ENCODE results near the gene QRFPR. TPM values are rescaled to one million over a fixed set of nuclear protein-coding genes. Genes with fewer than 3 reads are reported as not detected.

The QRFPR gene
- total RNA-seq, 1 experiment from 2014 or later: 0.63 TPM

GRCh38 chr4:121330180-121330665, 50.6 kb downstream of the QRFPR start:
- Histone ChIP-seq H3K4me2 (ENCODE audit: insufficient read depth, insufficient read length, low read length) (no peak overlapping the region), H3T11ph (ENCODE audit: low read length) (no peak overlapping the region), H3K27me3 (ENCODE audit: insufficient read depth, low read length) (no peaks in the 10 kb centered on the region), H3K9me3 (ENCODE audit: control insufficient read depth, low read depth, low read length) (no peaks in the 10 kb centered on the region), H2BK15ac (ENCODE audit: low read depth, low read length) (no peak overlapping the region), H3K4ac (ENCODE audit: low read depth, low read length) (no peak overlapping the region), H4K20me1 (ENCODE audit: control insufficient read depth, insufficient read depth, insufficient read length) (no peaks in the 10 kb centered on the region), H3K79me2 (ENCODE audit: insufficient read depth, low read length) (no peaks in the 10 kb centered on the region), H2BK12ac (ENCODE audit: insufficient read length, low read depth, low read length) (no peak overlapping the region), H3K14ac (ENCODE audit: insufficient read depth, low read length) (no peak overlapping the region), H3K79me1 (ENCODE audit: insufficient read depth, low read depth, low read length, poor library complexity, severe bottlenecking) (no peaks in the 10 kb centered on the region), H4K5ac (ENCODE audit: insufficient read length, low read depth, low read length) (no peak overlapping the region), H3K9ac (ENCODE audit: extremely low read depth, insufficient read length, low read length) (no peak overlapping the region), H4K8ac (replicated peaks; ENCODE audit: insufficient read length, low read depth, low read length) (no peak overlapping the region), H2AFZ (ENCODE audit: low read length) (no peak overlapping the region), H2AK5ac (ENCODE audit: insufficient read length, low read length) (no peak overlapping the region), H3K56ac (ENCODE audit: insufficient read length, low read depth, low read length) (no peak overlapping the region), H3K4me1 (ENCODE audit: insufficient read depth, low read length) (no peaks in the 10 kb centered on the region), H3K27ac (ENCODE audit: insufficient read length, low read depth, low read length) (no peak overlapping the region), H2BK120ac (ENCODE audit: low read depth, low read length, poor library complexity, severe bottlenecking) (no peak overlapping the region), H3K18ac (ENCODE audit: insufficient read length, low read depth, low read length) (no peak overlapping the region), H3K23ac (ENCODE audit: insufficient read length, low read depth, low read length) (no peak overlapping the region), H2BK5ac (ENCODE audit: insufficient read length, low read length) (no peak overlapping the region), H2BK20ac (ENCODE audit: low read depth, low read length, poor library complexity, severe bottlenecking) (no peak overlapping the region), H3K23me2 (ENCODE audit: insufficient read length, low read depth, low read length, poor library complexity, severe bottlenecking) (no peaks in the 10 kb centered on the region), H4K91ac (ENCODE audit: insufficient read length, low read depth, low read length) (no peak overlapping the region)
- peaks cover 6 to 8% of the 10 kb centered on the region in 2 experiments for H3K4me1 Mint-ChIP-seq
- no peak overlapping the region for H3K27ac Mint-ChIP-seq
- H3K27me3 Mint-ChIP-seq (ENCODE audit: low read depth): peaks cover 1% of the 10 kb centered on the region; the same call in 1 of the 2 replicates
- no peak overlapping the region for H3K4me3 Mint-ChIP-seq
- no peak for TF ChIP-seq CTCF (conservative IDR thresholded peaks at IDR 0.05)
- no CpG with 5 or more reads among the region's 4 CpGs for WGBS (ENCODE audit: extremely low coverage, insufficient read length, low lambda C conversion rate)
- no peaks in the 10 kb centered on the region; a peak in 1 of 5 replicates for H3K9me3 Mint-ChIP-seq
- H3K36me3 Mint-ChIP-seq (ENCODE audit: insufficient read depth in 1 of 3, low read depth in 3 of 3): no peaks in the 10 kb centered on the region; a peak in 1 of 7 replicates
- DNase-seq: no peak

Data from H9 (cell line).